Stimulated activated CD8-positive, alpha-beta memory T cell treated with anti-CD3 and anti-CD28 coated beads, Interleukin-7, amount 100 ng/mL, for 24 hours (primary cell): ENCODE results near the gene CYP4F11.
"Not testable (repeated sequence)": the region's sequence is repeated elsewhere in the genome, so short reads cannot be mapped to it uniquely, and the experiment has no call there.

Experiments used
- DNase-seq: peaks from one replicate; pipeline ENCODE4 v3.0.0-alpha.2; 2020; ENCODE audit warnings: low read depth

CYP4F11 gene

GRCh38 chr19:15922021-15922420 is 12.3 kb downstream of the CYP4F11 start:
- DNase-seq: no peak

GRCh38 chr19:15919243-15919642 is 15.1 kb downstream of the CYP4F11 start:
- no peak for DNase-seq

- no peak for DNase-seq
Measured at GRCh38 chr19:15915109-15915508, 19.2 kb downstream of the CYP4F11 start.

- no peak for DNase-seq
Measured at GRCh38 chr19:15913830-15914229, 20.5 kb downstream of the CYP4F11 start.

- DNase-seq: no peak
Measured at GRCh38 chr19:15913384-15913783, 20.9 kb downstream of the CYP4F11 start.

GRCh38 chr19:15911599-15912235 is 22.6 kb downstream of the CYP4F11 start:
- no peak for DNase-seq

- no peak for DNase-seq
Measured at GRCh38 chr19:15905026-15905425, 29.3 kb downstream of the CYP4F11 start.

- not testable (repeated sequence) for DNase-seq
Measured at GRCh38 chr19:15902898-15903297, 31.4 kb downstream of the CYP4F11 start.

GRCh38 chr19:15902254-15902653 is 32.1 kb downstream of the CYP4F11 start:
- DNase-seq: no peak

GRCh38 chr19:15900504-15900903 is 33.8 kb downstream of the CYP4F11 start:
- no peak for DNase-seq

- DNase-seq: not testable (repeated sequence)
Measured at GRCh38 chr19:15900032-15900431, 34.3 kb downstream of the CYP4F11 start.

GRCh38 chr19:15899561-15899960 is 34.8 kb downstream of the CYP4F11 start:
- not testable (repeated sequence) for DNase-seq

- no peak for DNase-seq
Measured at GRCh38 chr19:15897738-15898276, 36.5 kb downstream of the CYP4F11 start, which contains the start of gene CYP4F2. TSS of gene CYP4F2 (minus strand) at chr19:15898074. CDS start at chr19:15897611, 463 bp downstream.

GRCh38 chr19:15897026-15897737 is 37.1 kb downstream of the CYP4F11 start:
- DNase-seq: no peak

GRCh38 chr19:15895876-15896430 is 38.4 kb downstream of the CYP4F11 start:
- DNase-seq: no peak

- no peak for DNase-seq
Measured at GRCh38 chr19:15894359-15894758, 40.0 kb downstream of the CYP4F11 start.

GRCh38 chr19:15893477-15893876 is 40.9 kb downstream of the CYP4F11 start:
- DNase-seq: no peak

- no peak for DNase-seq
Measured at GRCh38 chr19:15892012-15892411, 42.3 kb downstream of the CYP4F11 start.

GRCh38 chr19:15891434-15891833 is 42.9 kb downstream of the CYP4F11 start:
- no peak for DNase-seq

- not testable (repeated sequence) for DNase-seq
Measured at GRCh38 chr19:15889339-15889738, 45.0 kb downstream of the CYP4F11 start.

- DNase-seq: no peak
Measured at GRCh38 chr19:15885919-15886318, 48.4 kb downstream of the CYP4F11 start.

- DNase-seq: no peak
Measured at GRCh38 chr19:15885167-15885566, 49.2 kb downstream of the CYP4F11 start.

- not testable (repeated sequence) for DNase-seq
Measured at GRCh38 chr19:15883329-15883728, 51.0 kb downstream of the CYP4F11 start.
